GM12873 (cell line): ENCODE data around the gene REG1A.

Experiments
- CTCF ChIP-seq: IDR thresholded peaks from 2 replicates; pipeline ENCODE4 v1.5.1; 2012; ENCODE audit warnings: low read depth, mild to moderate bottlenecking, moderate library complexity, low read length, control low read depth; ENCODE audit not compliant: insufficient read depth; ENCODE audit errors: missing control alignments

REG1A gene

GRCh38 chr2:79120194-79120713 lies at the start of gene REG1A:
Gene REG1A (plus strand): TSS chr2:79120488. CDS start chr2:79120862, 374 bp downstream.
- TF ChIP-seq CTCF, result no peak

- TF ChIP-seq CTCF, result no peak
Measured at GRCh38 chr2:79071078-79071477, 49.2 kb upstream of the REG1A start.

GRCh38 chr2:79082987-79083386 lies 37.3 kb upstream of the REG1A start:
- TF ChIP-seq CTCF, result no peak

GRCh38 chr2:79083597-79084251 lies 36.6 kb upstream of the REG1A start:
- TF ChIP-seq CTCF, result no peak

- no peak for TF ChIP-seq CTCF
Measured at GRCh38 chr2:79084495-79085135, 35.7 kb upstream of the REG1A start.

- no peak for TF ChIP-seq CTCF
Measured at GRCh38 chr2:79085382-79085781, 34.9 kb upstream of the REG1A start.

GRCh38 chr2:79086255-79086654 lies 34.0 kb upstream of the REG1A start:
- no peak for TF ChIP-seq CTCF
